Frontal cortex (tissue), 4 donors: ENCODE results near the gene LRRC8A. TPM values are rescaled to one million over a fixed set of nuclear protein-coding genes. Genes with fewer than 3 reads are reported as not detected.
"Not testable (repeated sequence)": the region's sequence is repeated elsewhere in the genome, so short reads cannot be mapped to it uniquely, and the experiment has no call there.

Experiments
- DNase-seq, 2 donors: peaks; one replicate each; pipeline ENCODE4 v3.0.0; 2012; ENCODE audit warnings: low spot score in 2 of 2
- FAIRE-seq: peaks from 2 replicates; lab custom pipeline; 2012; peaks lifted over from hg19 to GRCh38; lab: Jason Lieb, UNC
- total RNA-seq: library from RNA; depleted of rRNA; stranded (reverse); fragments of >200 nt; gene quantifications from one replicate; pipeline ENCODE4 v1.2.3, GENCODE V29; 2014
- donor health status: control.
- donor health status: control.
- donor health status: control.

LRRC8A gene
- total RNA-seq, 1 donor from 2014 or later = 19.6 TPM

- DNase-seq (no peak), FAIRE-seq (no peak)
Observed at GRCh38 chr9:128945798-128946501, 64.0 kb downstream of the LRRC8A start.

- FAIRE-seq = no peak
- peak in 1 of 2 donors; percentile 36 for DNase-seq
Observed at GRCh38 chr9:128946571-128947276, 64.8 kb downstream of the LRRC8A start.

- DNase-seq (no peak), FAIRE-seq (no peak)
Observed at GRCh38 chr9:128947277-128947526, 65.3 kb downstream of the LRRC8A start.

GRCh38 chr9:128947527-128948301, 65.8 kb downstream of the LRRC8A start, which contains the start of the genes DOLK and NUP188:
Gene DOLK, minus strand, starts transcription at chr9:128947603. Its CDS starts 300 bp downstream, at chr9:128947303.
Gene NUP188, plus strand, starts transcription at chr9:128947699. Its CDS starts 21 bp downstream, at chr9:128947720.
- DNase-seq (peak; percentile 99), FAIRE-seq (no peak)

DNA sequence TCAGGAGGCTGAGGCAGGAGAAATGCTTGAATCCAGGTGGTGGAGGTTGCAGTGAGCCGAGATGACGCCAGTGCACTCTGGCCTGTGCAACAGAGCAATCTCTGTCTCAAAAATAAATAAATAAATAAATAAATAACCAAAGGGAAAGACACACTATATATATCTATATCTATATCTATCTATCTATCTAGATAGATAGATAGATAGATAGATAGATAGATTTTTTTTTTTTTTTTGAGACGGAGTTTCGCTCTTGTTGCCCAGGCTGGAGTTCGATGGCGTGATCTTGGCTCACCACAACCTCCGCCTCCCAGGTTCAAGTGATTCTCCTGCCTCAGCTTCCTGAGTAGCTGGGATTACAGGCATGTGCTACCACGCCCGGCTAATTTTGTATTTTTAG, 79.5 kb downstream of the LRRC8A start:
- not testable (repeated sequence) for FAIRE-seq, DNase-seq

Other genes starting within 250 kb of the LRRC8A start
- gene DYNC2I2, start 225.3 kb upstream of the LRRC8A start, total RNA-seq = 31.4 TPM
- 846 TPM for gene SET, start 192.9 kb upstream of the LRRC8A start, total RNA-seq
- gene PKN3, start 179.6 kb upstream of the LRRC8A start, total RNA-seq = 0.41 TPM
- gene ZDHHC12, start 158.0 kb upstream of the LRRC8A start, total RNA-seq = 1.2 TPM
- gene ZER1, start 110.2 kb upstream of the LRRC8A start, total RNA-seq = 20.4 TPM
- 6.5 TPM for gene TBC1D13, start 94.9 kb upstream of the LRRC8A start, total RNA-seq
- gene ENDOG, start 63.6 kb upstream of the LRRC8A start, total RNA-seq = 21.6 TPM
- gene SPOUT1, start 52.3 kb upstream of the LRRC8A start, total RNA-seq = 10.2 TPM
- gene KYAT1, start 183 bp upstream of the LRRC8A start, total RNA-seq = 9.8 TPM
- gene PHYHD1, start 38.8 kb downstream of the LRRC8A start, total RNA-seq = 1.2 TPM
- gene DOLK, start 65.5 kb downstream of the LRRC8A start, total RNA-seq = 18.3 TPM
- 22.0 TPM for gene NUP188, start 65.6 kb downstream of the LRRC8A start, total RNA-seq
- 60.3 TPM for gene SH3GLB2, start 146.2 kb downstream of the LRRC8A start, total RNA-seq
- gene MIGA2, start 154.5 kb downstream of the LRRC8A start, total RNA-seq = 12.6 TPM
- gene DOLPP1, start 199.0 kb downstream of the LRRC8A start, total RNA-seq = 16.7 TPM
- gene CRAT, start 228.7 kb downstream of the LRRC8A start, total RNA-seq = 12.2 TPM
- 55.0 TPM for gene PTPA, start 229.3 kb downstream of the LRRC8A start, total RNA-seq